Upper lobe of left lung (tissue), 6 donors: Measurements from ENCODE around the gene RBM8A. TPM values are rescaled to one million over a fixed set of nuclear protein-coding genes. Genes with fewer than 3 reads are reported as not detected.

Experiments used
- ATAC-seq, 2 donors: fragments of 200-7000 bp; cut with Tn5 transposase; one replicate each; pipeline ENCODE4 v1.9.1; 2022; ENCODE audit warnings: mild to moderate bottlenecking in 2 of 2, moderate library complexity in 2 of 2; ENCODE audit not compliant: low FRiP score in 2 of 2
- DNase-seq, 2 donors: peaks; one replicate each; pipeline ENCODE4 v3.0.0-alpha.2; 2019 to 2020
- H3K27ac ChIP-seq, 4 donors: fragments of 200-600 bp; sonication (generic); one replicate each; pipeline ENCODE4 v1.5.1; 2016 to 2019
- H3K27me3 ChIP-seq, 4 donors: fragments of 200-600 bp; sonication (generic); one replicate each; pipeline ENCODE4 v1.5.1; 2017 to 2019
- H3K36me3 ChIP-seq, 4 donors: fragments of 200-600 bp; sonication (generic); one replicate each; pipeline ENCODE4 v1.5.1; 2016 to 2019
- H3K4me1 ChIP-seq, 4 donors: fragments of 200-600 bp; sonication (generic); one replicate each; pipeline ENCODE4 v1.5.1; 2018 to 2019
- H3K4me3 ChIP-seq, 4 donors: fragments of 200-600 bp; sonication (generic); one replicate each; pipeline ENCODE4 v1.5.1; 2017 to 2019; ENCODE audit warnings: mild to moderate bottlenecking in 2 of 4, moderate library complexity in 1 of 4
- H3K9me3 ChIP-seq, 4 donors: fragments of 200-600 bp; sonication (generic); one replicate each; pipeline ENCODE4 v1.5.1; 2018 to 2019
- CTCF ChIP-seq, 6 experiments: fragments of 450-650 bp in 4 of 6; fragments of 200-600 bp in 2 of 6; sonication (generic) in 2 of 6; IDR thresholded peaks; one replicate each; pipeline ENCODE4 v1.5.1; 2016 to 2019; ENCODE audit warnings: antibody characterized with exemption in 6 of 6
- EP300 ChIP-seq, 4 donors: sonication (generic); formaldehyde crosslinking; IDR thresholded peaks; one replicate each; pipeline ENCODE4 v1.5.1; 2017; ENCODE audit warnings: antibody characterized with exemption in 4 of 4, control low read depth in 2 of 4
- POLR2A ChIP-seq, 4 donors: fragments of 450-650 bp; IDR thresholded peaks; one replicate each; pipeline ENCODE4 v1.5.1; 2016 to 2017; ENCODE audit warnings: antibody characterized with exemption in 4 of 4, mild to moderate bottlenecking in 2 of 4
- POLR2AphosphoS5 ChIP-seq, 2 donors: sonication (generic); formaldehyde crosslinking; IDR thresholded peaks; one replicate each; pipeline ENCODE4 v1.5.1; 2017; ENCODE audit warnings: antibody characterized with exemption in 2 of 2
- whole genome bisulfite sequencing, 2 donors: methylation state at CpG; one replicate each; pipeline ENCODE4 v1.1.5; 2017 to 2018; 5-methylcytosine and 5-hydroxymethylcytosine counted together
- total RNA-seq, 6 donors: library from RNA; depleted of rRNA in 4 of 6; stranded (reverse); fragments of >200 nt in 4 of 6; gene quantifications; one replicate each; pipeline versions ENCODE4 v1.1.0 to v1.2.1, GENCODE V29; 2016 to 2021
- donor health status: DM: no; HTN: no; CAD: no; lungs with moderate emphysema.
- donor health status: DM: no; HTN: yes; CAD: no; lungs with severe emphysema.

The RBM8A gene
- total RNA-seq, 6 donors from 2014 or later = 30.1 to 144 (median 101) TPM

GRCh38 chr1:145952903-145953302, 25.6 kb upstream of the RBM8A start:
- ATAC-seq (no peak), DNase-seq (no peak)
- 83 to 97% methylated on average over 3 of the region's 3 CpGs for WGBS, 2 donors
- Histone ChIP-seq H3K36me3 (peaks cover 0 to 14% (median 0%) of the 10 kb centered on the region in 4 donors), H3K9me3 (no peaks in the 10 kb centered on the region), H3K27ac (no peak overlapping the region), H3K4me3 (no peak overlapping the region), H3K4me1 (peaks cover 19 to 43% (median 26%) of the 10 kb centered on the region in 4 donors), H3K27me3 (no peaks in the 10 kb centered on the region)
- TF ChIP-seq POLR2AphosphoS5 (IDR thresholded peaks at IDR 0.05) (no peak), POLR2A (IDR thresholded peaks at IDR 0.05) (no peak), CTCF (IDR thresholded peaks at IDR 0.05) (no peak)

DNA sequence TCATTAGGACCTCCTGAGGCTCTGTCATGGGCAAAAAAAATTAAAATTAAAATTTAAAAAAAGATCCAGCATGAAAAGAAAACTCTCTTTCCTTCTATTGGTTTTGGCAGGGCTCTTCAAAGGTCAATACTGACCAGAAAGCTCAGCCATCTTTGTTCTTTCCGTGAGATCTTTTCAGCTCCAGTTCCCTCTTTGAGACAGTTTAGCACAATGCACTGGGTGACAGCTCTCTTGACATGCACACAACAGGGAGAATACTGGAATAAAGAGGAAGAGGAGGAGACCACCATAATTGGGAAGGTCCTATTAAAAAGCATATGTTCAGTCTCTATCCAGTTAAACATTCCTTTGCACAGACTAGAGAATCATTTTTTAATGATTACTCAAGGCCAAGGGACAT, 24.2 kb upstream of the RBM8A start:
- TF ChIP-seq POLR2AphosphoS5 (IDR thresholded peaks at IDR 0.05) (no peak), CTCF (IDR thresholded peaks at IDR 0.05) (no peak), POLR2A (IDR thresholded peaks at IDR 0.05) (no peak), EP300 (IDR thresholded peaks at IDR 0.05) (no peak)
- ATAC-seq = no peak
- 92 to 100% methylated on average over 1 of the region's 1 CpG for WGBS, 2 donors
- Histone ChIP-seq H3K27me3 (no peaks in the 10 kb centered on the region), H3K9me3 (no peaks in the 10 kb centered on the region), H3K36me3 (peaks cover 0 to 20% (median 0%) of the 10 kb centered on the region in 4 donors), H3K27ac (no peak overlapping the region), H3K4me1 (peaks cover 16 to 29% (median 22%) of the 10 kb centered on the region in 4 donors), H3K4me3 (no peak overlapping the region)
- no peak for DNase-seq

DNA sequence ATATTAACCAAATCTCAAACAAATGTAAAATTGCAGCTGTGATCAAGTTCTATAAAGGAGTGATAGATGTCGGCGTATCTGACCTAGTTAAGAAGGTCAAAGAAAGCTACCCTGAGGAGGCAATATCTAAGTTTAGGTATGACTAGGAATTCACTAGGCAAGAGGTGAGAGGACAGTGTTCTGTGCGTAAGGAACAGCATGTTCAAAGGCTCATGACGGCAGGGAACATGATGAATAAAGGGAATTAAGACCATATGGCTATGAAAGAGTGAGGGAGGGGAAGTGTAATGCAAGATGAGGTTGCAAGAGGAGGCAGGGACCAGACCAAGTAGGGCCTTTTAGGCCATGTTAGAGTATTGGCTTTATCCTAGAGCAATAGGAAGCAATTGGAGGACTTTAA, 21.9 kb upstream of the RBM8A start:
- Histone ChIP-seq H3K27me3 (no peaks in the 10 kb centered on the region), H3K4me1 (peaks cover 0 to 6% (median 2%) of the 10 kb centered on the region in 4 donors), H3K27ac (no peak overlapping the region), H3K9me3 (no peaks in the 10 kb centered on the region), H3K36me3 (peaks cover 0 to 22% (median 0%) of the 10 kb centered on the region in 4 donors), H3K4me3 (no peak overlapping the region)
- ATAC-seq (no peak), DNase-seq (no peak)
- 93 to 96% methylated on average over 4 of the region's 4 CpGs for WGBS, 2 donors
- TF ChIP-seq CTCF (IDR thresholded peaks at IDR 0.05) (no peak), EP300 (IDR thresholded peaks at IDR 0.05) (no peak), POLR2AphosphoS5 (IDR thresholded peaks at IDR 0.05) (no peak), POLR2A (IDR thresholded peaks at IDR 0.05) (no peak)

- peaks cover 0 to 39% (median 0%) of the 10 kb centered on the region in 4 donors for H3K36me3 ChIP-seq
- ATAC-seq (no peak), DNase-seq (no peak)
- H3K4me1 ChIP-seq = peaks cover 0 to 3% (median 0%) of the 10 kb centered on the region in 4 donors
- H3K4me3 ChIP-seq = no peak overlapping the region
- no peaks in the 10 kb centered on the region for H3K9me3 ChIP-seq
- no peak overlapping the region for H3K27ac ChIP-seq
- H3K27me3 ChIP-seq = no peaks in the 10 kb centered on the region
- TF ChIP-seq POLR2A (IDR thresholded peaks at IDR 0.05) = no peak
- WGBS, 2 donors = 69 to 86% methylated on average over 4 of the region's 4 CpGs
Observed at GRCh38 chr1:145947551-145947950, 20.3 kb upstream of the RBM8A start.

DNA sequence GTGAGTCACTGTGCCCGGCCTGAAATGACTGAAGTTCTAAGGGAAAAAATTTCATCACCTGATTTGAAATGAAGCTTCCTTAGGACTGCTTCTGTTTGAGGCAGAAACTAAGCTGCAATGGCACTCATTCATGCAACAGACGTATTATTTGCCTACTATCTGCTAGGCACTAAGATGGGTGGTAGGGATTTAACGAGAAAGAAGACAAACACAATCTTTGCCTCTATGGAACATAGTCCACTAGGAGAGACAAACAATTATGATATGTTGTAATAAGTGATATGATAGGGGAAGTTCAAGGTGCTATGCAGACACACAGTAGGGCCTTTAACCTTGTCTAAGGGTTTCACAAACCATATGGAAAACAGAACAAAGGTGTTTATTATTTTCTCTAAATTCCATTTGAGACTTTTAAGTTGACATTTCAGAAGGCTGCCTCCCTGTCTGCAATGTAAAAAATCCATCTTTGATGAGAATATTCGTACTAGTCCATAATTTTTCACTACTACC, 19.2 kb upstream of the RBM8A start:
- Histone ChIP-seq H3K27ac (no peak overlapping the region), H3K4me1 (peaks cover 0 to under 1% (median 0%) of the 10 kb centered on the region in 4 donors), H3K27me3 (no peaks in the 10 kb centered on the region), H3K9me3 (no peaks in the 10 kb centered on the region), H3K36me3 (peaks cover 0 to 42% (median 1%) of the 10 kb centered on the region in 4 donors), H3K4me3 (no peak overlapping the region)
- DNase-seq (no peak), ATAC-seq (no peak)
- 94 to 97% methylated on average over 4 of the region's 4 CpGs for WGBS, 2 donors
- TF ChIP-seq POLR2AphosphoS5 (IDR thresholded peaks at IDR 0.05) (no peak), POLR2A (IDR thresholded peaks at IDR 0.05) (no peak), CTCF (IDR thresholded peaks at IDR 0.05) (no peak), EP300 (IDR thresholded peaks at IDR 0.05) (no peak)
